ENCODE results near the gene CNOT6.

Gene CNOT6

DNA sequence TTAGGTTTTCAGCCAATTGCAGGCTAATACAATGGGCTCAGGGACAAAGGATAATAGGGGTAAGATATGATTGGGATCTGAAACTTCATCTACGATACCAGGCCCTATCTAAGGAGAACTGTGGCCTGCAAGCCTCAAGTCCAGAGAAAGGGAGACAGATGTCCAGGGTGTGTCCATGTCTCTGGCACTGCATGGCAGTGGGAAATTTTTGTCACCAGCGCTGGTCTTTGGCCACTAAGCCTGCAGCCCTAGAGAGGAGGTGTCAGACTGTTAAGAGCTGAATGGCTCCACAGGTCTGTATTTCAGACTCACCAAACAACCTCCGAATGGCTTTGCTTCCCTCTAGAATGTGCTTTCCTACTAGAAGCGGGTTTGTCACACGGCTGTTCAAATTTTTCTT is 6.6 kb upstream of the CNOT6 start:
- TF ChIP-seq CTCF (IDR thresholded peaks at IDR 0.05; ENCODE audit: insufficient read depth, low read length, poor library complexity, severe bottlenecking) (no peak), EZH2phosphoT487 (conservative IDR thresholded peaks at IDR 0.05; ENCODE audit: low read length) (no peak)
- Histone ChIP-seq H3K27ac (ENCODE audit: low read depth, low read length) (no peak overlapping the region), H3K4me2 (ENCODE audit: low read depth, low read length, poor library complexity, severe bottlenecking) (no peak overlapping the region), H3K9ac (ENCODE audit: low read length) (no peak overlapping the region), H3K4me3 (ENCODE audit: insufficient read depth, low read length, poor library complexity, severe bottlenecking) (no peak overlapping the region), H3K79me2 (ENCODE audit: insufficient read depth, low read length) (no peaks in the 10 kb centered on the region), H4K20me1 (ENCODE audit: low read depth, low read length) (no peaks in the 10 kb centered on the region), H3K36me3 (ENCODE audit: low read length) (no peaks in the 10 kb centered on the region), H3K9me3 (ENCODE audit: insufficient read depth, low read length) (no peaks in the 10 kb centered on the region), H3F3A (ENCODE audit: insufficient read depth) (no peaks in the 10 kb centered on the region), H3K9me2 (replicated peaks; ENCODE audit: insufficient read depth, low read length) (no peaks in the 10 kb centered on the region), H3K27me3 (ENCODE audit: low read length) (no peaks in the 10 kb centered on the region), H2AFZ (ENCODE audit: low read depth, low read length, severe bottlenecking) (no peak overlapping the region)

- no peaks in the 10 kb centered on the region for H3F3A ChIP-seq (ENCODE audit: insufficient read depth)
- TF ChIP-seq EZH2phosphoT487 (conservative IDR thresholded peaks at IDR 0.05; ENCODE audit: low read length) (no peak), CTCF (IDR thresholded peaks at IDR 0.05; ENCODE audit: insufficient read depth, low read length, poor library complexity, severe bottlenecking) (no peak)
- H3K27ac ChIP-seq (ENCODE audit: low read depth, low read length) = no peak overlapping the region
- no peak overlapping the region for H3K4me2 ChIP-seq (ENCODE audit: low read depth, low read length, poor library complexity, severe bottlenecking)
- H3K9ac ChIP-seq (ENCODE audit: low read length) = no peak overlapping the region
- no peak overlapping the region for H3K4me3 ChIP-seq (ENCODE audit: insufficient read depth, low read length, poor library complexity, severe bottlenecking)
- peaks cover 22% of the 10 kb centered on the region for H3K79me2 ChIP-seq (ENCODE audit: insufficient read depth, low read length)
- no peak overlapping the region for H2AFZ ChIP-seq (ENCODE audit: low read depth, low read length, severe bottlenecking)
- no peaks in the 10 kb centered on the region for H3K9me2 ChIP-seq (replicated peaks; ENCODE audit: insufficient read depth, low read length)
- H4K20me1 ChIP-seq (ENCODE audit: low read depth, low read length) = no peaks in the 10 kb centered on the region; the same call in 1 of the 2 replicates
- no peaks in the 10 kb centered on the region for H3K36me3 ChIP-seq (ENCODE audit: low read length)
- no peaks in the 10 kb centered on the region for H3K27me3 ChIP-seq (ENCODE audit: low read length)
- no peaks in the 10 kb centered on the region for H3K9me3 ChIP-seq (ENCODE audit: insufficient read depth, low read length)
Measured at GRCh38 chr5:180491496-180491895, 2.7 kb upstream of the CNOT6 start.

DNA sequence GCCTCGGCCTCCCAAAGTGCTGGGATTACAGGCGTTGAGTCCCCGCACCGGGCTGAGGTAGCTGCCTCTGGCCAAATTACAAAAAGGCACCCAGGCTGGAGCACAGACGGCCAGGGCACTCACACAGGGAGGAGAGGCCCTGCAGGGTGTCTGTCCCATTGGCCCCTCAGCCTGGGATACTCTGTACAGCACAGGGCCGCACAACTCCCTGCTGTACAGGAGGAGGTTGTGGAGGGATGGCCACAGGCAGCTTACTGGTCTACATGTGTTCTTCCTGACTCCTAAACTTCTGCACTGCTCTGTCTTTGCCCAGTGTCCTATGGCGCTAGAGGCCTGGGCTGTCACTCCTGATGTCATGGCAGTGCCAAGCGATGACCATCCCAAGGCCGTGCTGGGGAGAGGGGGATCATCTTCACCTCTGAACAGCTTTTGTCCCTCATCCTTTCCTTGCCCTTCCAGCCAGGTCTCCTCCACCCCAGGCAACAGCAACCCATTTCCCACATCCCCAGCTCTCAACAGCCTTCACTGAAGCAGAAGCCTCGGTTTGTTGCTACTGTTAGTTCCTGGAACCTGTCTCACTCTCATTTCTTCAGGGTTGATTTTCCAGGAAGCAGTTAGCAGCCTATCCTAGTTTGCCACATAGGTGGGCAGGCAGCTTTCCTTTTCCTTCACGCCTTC is 1.8 kb upstream of the CNOT6 start:
- Histone ChIP-seq H2AFZ (ENCODE audit: low read depth, low read length, severe bottlenecking) (no peak overlapping the region), H3K27ac (ENCODE audit: low read depth, low read length) (no peak overlapping the region), H3K27me3 (ENCODE audit: low read length) (no peaks in the 10 kb centered on the region), H3F3A (ENCODE audit: insufficient read depth) (no peaks in the 10 kb centered on the region), H3K79me2 (ENCODE audit: insufficient read depth, low read length) (peaks cover 31% of the 10 kb centered on the region), H3K9me3 (ENCODE audit: insufficient read depth, low read length) (no peaks in the 10 kb centered on the region), H3K9ac (ENCODE audit: low read length) (no peak overlapping the region), H3K36me3 (ENCODE audit: low read length) (no peaks in the 10 kb centered on the region), H3K4me3 (ENCODE audit: insufficient read depth, low read length, poor library complexity, severe bottlenecking) (no peak overlapping the region), H4K20me1 (ENCODE audit: low read depth, low read length) (no peaks in the 10 kb centered on the region; the same call in 1 of the 2 replicates), H3K9me2 (replicated peaks; ENCODE audit: insufficient read depth, low read length) (no peaks in the 10 kb centered on the region), H3K4me2 (ENCODE audit: low read depth, low read length, poor library complexity, severe bottlenecking) (no peak overlapping the region)
- TF ChIP-seq EZH2phosphoT487 (conservative IDR thresholded peaks at IDR 0.05; ENCODE audit: low read length) (no peak), CTCF (IDR thresholded peaks at IDR 0.05; ENCODE audit: insufficient read depth, low read length, poor library complexity, severe bottlenecking) (no peak)
